GM19372 (cell line): ENCODE results near the gene PHF20.
"Not testable (repeated sequence)": the region's sequence is repeated elsewhere in the genome, so short reads cannot be mapped to it uniquely, and the experiment has no call there.

Experiments used
- ATAC-seq: cut with Tn5 transposase; IDR thresholded peaks from one replicate; pipeline ENCODE4 v1.9.1; 2021; ENCODE audit warnings: mild to moderate bottlenecking, low read depth, moderate library complexity; ENCODE audit not compliant: unreplicated experiment

Gene PHF20

DNA sequence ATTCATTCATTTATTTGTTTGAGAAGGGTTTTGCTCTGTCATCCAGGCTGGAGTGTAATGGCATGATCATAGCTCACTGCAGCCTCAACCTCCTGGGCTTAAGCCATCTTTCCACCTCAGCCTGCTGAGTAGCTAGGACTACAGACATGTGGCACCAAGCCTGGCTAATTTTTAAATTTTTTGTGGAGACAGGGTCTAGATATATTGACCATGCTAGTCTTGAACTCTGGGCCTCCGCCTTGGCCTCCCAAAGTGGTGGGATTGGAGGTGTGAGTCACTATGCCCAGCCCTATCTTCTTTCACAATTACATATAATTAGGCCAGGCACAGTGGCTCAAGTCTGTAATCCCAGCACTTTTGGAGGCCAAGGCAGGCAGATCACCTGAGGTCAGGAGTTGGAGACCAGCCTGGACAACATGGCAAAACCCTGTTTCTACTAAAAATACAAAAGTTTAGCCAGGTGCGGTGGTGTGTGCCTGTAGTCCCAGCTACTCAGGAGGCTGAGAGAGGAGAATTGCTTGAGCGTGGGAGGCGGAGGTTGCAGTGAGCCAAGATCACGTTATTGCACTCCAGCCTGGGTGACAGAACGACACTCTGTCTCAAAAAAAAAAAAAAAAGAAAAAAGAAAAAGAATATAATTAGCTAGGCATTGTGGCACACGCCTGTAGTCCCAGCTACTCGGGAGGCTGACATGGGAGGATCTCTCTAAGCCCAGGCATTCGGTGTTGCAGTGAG lies 110.8 kb downstream of the PHF20 start:
- not testable (repeated sequence) for ATAC-seq

- ATAC-seq: no peak
Measured at GRCh38 chr20:35883336-35883777, 111.5 kb downstream of the PHF20 start.

DNA sequence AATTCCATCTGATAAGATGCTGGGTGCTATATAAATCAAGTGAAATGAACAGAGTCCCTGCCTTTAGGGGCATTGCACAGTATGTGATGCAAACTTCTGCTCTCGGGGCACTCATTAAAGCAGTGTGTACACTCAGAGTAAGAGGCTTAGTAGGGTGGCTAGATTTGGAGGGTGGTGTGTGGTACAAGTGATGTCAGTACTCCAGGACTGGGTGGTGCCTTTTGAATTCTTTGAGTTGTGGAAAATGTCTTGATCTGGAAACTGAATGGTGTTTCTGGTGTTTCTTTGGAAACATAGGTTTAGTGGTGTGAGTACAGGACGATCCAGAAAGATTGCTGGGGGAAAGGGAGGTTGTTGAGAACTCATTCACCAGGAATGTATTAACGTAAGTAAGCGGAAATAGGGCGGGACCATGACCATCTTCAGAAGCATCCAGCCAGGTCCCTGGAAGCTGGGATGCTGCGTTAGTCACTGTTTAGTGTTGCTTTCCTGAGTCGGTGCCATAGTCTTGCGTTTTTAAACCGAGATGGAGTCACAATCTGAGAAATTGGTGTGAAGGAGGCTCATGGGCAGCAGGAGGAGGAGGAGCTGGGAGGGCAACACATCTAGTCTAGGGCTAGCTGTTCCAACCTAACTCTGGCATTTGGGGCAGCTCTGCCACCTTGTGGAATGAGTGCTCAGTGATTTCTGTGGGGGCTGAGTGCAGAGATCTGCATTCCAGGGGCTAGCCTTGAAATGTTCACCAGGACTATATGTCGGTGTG lies 112.1 kb downstream of the PHF20 start:
- ATAC-seq: no peak

DNA sequence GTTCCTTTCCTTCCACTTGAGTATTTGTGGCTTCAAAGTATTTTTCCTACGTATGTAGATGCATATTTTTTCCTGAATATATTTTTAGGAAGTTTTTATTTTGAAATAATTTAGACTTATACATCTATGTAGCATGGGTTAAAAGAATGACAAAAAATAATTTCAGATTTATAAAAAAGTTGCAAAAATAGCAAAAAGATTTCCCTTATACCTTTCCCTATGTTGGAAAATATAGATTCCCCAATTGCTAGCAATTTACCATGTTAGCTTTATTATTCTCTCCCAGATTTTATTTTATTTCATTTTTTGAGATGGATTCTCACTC lies 112.7 kb downstream of the PHF20 start:
- no peak for ATAC-seq

- ATAC-seq: no peak
Measured at GRCh38 chr20:35885212-35885611, 113.4 kb downstream of the PHF20 start.

- no peak for ATAC-seq
Measured at GRCh38 chr20:35886537-35886936, 114.7 kb downstream of the PHF20 start.

DNA sequence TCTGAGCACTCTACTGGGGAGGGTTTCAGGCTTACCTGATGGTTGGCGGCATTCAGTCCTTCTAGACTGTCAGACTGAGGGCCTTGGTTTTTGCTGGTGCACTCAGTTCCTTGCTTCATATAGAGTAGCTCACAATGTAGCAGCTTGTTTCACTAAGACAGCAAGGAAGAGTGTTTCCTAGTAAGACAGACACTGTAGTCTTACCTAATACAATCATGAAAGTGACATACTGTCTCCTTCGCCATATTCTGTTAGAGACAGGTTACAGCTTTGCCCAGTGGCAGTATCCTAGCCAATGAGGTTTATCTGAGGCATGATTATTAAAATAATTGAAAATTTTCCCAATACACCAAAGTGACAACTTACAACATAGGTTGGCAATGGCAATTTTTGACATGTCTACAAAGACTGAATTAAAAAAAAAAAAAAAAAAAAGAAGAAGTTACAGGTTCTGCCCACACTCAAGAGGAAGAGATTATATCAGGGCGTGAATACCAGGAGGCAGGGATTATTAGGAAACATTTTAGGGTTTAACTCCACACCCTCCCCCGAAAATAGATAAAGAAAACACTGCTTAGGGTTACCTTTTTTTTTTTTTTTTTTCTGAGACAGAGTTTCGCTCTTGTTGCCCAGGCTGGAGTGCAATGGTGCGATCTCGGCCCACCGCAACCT lies 115.7 kb downstream of the PHF20 start:
- ATAC-seq: no peak

DNA sequence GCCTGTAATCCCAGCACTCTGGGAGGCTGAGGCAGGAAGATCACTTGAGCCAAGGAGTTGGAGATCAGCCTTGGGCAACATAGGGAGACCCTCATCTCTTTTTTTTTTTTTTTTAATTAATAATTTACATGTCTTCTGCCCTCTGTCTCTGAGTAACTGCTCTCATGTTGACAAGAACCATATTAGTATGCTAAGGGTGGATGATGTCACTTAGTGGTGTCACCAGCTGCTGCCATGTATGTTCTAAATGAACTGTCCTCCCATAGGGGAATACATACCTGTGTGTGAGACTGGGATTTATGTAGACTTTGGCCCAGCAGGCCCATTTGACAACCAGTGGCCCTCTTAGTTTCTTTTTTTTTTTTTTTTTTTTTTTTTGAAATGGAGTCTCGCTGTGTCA lies 116.8 kb downstream of the PHF20 start:
- no peak for ATAC-seq

- no peak for ATAC-seq
Measured at GRCh38 chr20:35891375-35891774, 119.6 kb downstream of the PHF20 start.

DNA sequence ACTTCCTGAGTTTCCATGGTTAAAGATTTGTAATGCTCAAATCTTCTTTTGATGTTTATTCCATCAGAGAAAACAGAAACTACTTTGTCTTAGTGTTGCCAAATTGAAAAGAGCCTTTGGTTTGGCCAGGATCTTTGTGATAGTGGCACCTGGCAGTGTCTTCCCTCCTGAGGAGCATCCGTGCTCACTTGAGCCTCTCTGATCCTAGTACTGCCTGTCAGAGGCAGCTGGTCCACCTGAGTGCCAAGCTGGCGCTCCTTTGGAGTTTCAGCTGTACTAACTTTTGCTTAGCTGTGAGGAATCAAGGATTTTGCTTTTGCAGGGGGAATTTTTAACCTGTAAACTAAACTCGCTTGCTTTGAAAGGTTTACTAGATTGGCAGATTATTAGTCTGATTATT lies 121.1 kb downstream of the PHF20 start:
- ATAC-seq: no peak

DNA sequence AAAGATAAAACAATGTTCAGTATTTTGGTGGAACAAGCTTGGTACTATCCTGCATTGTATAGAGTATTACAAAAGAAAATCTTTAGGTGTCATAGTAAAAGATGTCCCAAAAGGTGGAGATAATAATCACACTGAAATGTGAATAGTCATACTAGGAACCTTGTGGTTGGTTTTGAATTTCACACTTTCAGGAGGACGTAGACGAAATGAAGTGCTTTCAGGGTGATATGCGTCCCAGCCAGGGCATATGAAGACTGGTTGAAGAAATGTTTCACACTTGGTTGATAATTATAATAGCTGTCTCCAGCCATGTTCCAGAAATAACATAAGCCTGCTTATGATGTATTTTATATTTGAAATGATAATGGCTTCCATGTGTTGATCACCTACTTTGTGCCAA lies 122.1 kb downstream of the PHF20 start:
- no peak for ATAC-seq

DNA sequence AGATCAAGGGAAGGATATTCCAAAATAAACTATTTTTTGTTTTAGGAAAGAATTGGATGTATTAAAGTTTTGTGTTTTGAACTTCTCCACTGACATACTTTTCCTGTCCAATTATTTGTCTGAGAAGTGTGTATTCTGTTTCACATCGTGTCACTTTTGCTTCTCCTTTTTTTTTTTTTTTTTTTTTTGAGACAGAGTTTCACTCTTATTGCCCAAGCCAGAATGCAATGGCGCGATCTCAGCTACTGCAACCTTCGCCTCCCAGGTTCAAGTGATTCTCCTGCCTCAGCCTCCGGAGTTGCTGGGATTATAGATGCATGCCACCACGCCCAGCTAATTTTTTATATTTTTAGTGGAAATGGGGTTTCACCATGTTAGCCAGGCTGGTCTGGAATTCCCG lies 123.7 kb downstream of the PHF20 start:
- not testable (repeated sequence) for ATAC-seq

DNA sequence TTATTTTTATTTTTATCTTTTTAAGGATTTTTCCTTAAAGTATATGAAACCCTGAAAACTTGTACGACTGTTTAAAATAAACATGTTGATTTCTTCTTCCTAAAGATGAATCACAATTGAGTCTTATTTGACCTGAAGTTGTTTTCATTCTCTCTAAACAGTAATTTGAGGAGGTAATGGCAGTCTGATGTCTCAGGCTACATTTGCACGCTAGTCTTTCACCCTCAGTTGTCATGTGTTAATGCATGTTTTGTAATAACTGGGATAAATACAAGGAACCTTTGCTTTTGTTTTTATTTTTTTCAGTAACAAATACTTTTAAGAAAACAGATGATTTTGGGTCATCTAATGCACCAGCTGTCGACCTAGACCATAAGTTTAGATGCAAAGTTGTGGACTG lies 127.2 kb downstream of the PHF20 start:
- no peak for ATAC-seq

DNA sequence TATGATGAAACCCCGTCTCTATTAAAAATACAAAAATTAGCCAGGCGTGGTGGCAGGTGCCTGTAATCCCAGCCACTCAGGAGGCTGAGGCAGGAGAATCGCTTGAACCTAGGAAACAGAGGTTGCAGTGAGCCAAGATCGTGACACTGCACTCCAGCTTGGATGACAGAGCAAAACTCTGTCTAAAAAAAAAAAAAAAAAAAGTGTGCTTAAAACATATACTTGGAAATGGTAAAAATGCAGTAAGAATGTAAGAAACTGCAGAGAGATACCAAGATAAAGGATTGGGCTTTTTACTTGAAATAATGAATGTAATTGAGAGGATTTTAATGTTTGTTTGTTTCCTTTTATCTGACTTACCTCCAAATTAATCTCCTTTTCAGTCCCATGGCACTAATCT lies 129.4 kb downstream of the PHF20 start:
- ATAC-seq: not testable (repeated sequence)

GRCh38 chr20:35901678-35902544 lies 130.1 kb downstream of the PHF20 start:
- ATAC-seq: no peak

- ATAC-seq: no peak
Measured at GRCh38 chr20:35902545-35902941, 130.7 kb downstream of the PHF20 start.

DNA sequence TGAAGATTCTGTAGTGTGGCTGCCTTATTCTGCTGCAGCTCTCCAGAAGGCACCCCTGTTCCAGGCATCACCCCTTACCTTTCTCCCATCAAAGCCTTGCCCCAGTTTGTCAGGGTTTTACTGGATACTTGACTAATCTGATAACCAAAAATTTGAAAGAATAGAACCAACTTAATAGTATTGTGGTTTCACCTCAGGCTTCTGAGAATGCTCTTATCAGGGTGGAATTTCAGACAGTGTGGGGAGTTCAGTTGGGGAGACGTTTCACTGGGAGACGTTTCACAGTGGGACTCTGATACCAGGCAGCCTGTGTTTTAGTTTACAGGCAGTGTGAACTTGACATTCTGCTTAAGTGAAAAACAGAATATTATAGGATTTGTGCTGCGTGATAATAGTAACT lies 132.0 kb downstream of the PHF20 start:
- ATAC-seq: no peak

- no peak for ATAC-seq
Measured at GRCh38 chr20:35904982-35905663, 133.3 kb downstream of the PHF20 start.

DNA sequence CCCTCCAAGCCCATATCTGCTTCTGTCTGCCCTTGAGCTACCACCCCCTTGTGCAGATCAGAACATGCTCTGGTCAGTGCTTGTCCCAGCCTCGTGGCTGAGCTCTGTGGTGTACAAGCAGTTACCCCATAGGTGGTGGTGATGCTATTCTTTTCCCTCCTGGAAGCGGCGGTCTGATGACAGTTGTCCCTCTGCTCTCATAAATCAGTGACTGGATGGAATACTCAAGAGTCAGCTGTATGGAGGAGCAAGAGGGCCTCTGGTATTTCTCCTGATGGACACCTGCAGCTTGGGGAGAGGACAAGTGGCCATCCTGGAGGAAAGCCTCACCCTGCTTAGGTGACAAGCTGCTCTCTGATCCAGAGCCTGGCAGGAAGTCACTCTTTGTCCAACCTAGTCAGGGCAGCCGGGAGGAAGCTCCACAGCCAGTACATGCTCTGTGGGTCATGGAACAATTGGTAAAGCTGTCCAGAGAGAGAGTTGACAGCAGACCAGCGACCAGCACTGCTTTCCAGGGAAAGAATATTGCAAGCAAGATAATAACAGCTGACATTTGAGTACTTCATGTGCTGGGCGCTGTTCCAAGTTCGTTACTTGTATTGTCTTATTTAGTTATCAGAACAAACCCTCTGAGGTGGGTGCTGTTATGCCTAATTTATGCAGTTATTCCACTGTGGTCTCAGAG lies 135.3 kb downstream of the PHF20 start:
- no peak for ATAC-seq

DNA sequence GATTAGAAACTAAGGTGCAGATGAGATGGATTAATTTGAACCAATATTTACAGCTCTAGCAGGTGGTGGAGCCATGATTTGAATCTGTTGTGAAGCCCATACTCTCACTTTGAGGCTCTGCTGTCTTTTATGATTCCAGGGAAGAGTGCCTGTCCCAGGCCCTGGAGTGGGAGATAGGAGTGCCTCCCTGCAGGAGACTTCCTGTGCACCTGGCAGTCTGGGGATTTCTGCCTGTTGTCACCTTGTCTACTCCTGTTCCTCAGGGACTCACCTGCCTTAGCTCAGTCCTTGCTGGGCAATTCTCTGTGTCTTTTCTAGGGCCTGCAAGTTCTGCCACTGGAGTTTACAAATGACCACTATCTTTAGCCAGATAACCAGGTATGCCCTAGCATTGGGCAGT lies 136.2 kb downstream of the PHF20 start:
- ATAC-seq: no peak
